Parathyroid adenoma (tissue), 2 donors: Measurements from ENCODE around the gene SNPH.

Experiments used
- H2AFZ ChIP-seq: fragments of 300-600 bp; sonication (generic); one replicate; pipeline ENCODE4 v1.7.0; 2017; ENCODE audit warnings: antibody characterized with exemption, mild to moderate bottlenecking
- H3K27ac ChIP-seq: fragments of 300-600 bp; sonication (generic); one replicate; pipeline ENCODE4 v1.7.0; 2017
- H3K27me3 ChIP-seq: fragments of 300-600 bp; sonication (generic); one replicate; pipeline ENCODE4 v1.7.0; 2017; ENCODE audit warnings: low read length; ENCODE audit not compliant: control insufficient read depth, insufficient read depth
- H3K36me3 ChIP-seq: fragments of 300-600 bp; sonication (generic); one replicate; pipeline ENCODE4 v1.7.0; 2017; ENCODE audit warnings: low read length; ENCODE audit not compliant: control insufficient read depth, insufficient read depth
- H3K4me1 ChIP-seq: fragments of 300-600 bp; sonication (generic); one replicate; pipeline ENCODE4 v1.7.0; 2017; ENCODE audit warnings: control low read depth
- H3K4me2 ChIP-seq: fragments of 300-600 bp; sonication (generic); one replicate; pipeline ENCODE4 v1.7.0; 2017; ENCODE audit warnings: low read length
- H3K4me3 ChIP-seq: fragments of 300-600 bp; sonication (generic); one replicate; pipeline ENCODE4 v1.7.0; 2017; ENCODE audit warnings: low read depth, low read length
- H3K79me2 ChIP-seq: fragments of 300-600 bp; sonication (generic); one replicate; pipeline ENCODE4 v1.7.0; 2017; ENCODE audit warnings: control low read depth
- H3K9ac ChIP-seq: fragments of 300-600 bp; sonication (generic); one replicate; pipeline ENCODE4 v1.7.0; 2017; ENCODE audit warnings: mild to moderate bottlenecking
- H3K9me3 ChIP-seq: fragments of 300-600 bp; sonication (generic); one replicate; pipeline ENCODE4 v1.7.0; 2017; ENCODE audit warnings: low read length; ENCODE audit not compliant: control insufficient read depth
- CTCF ChIP-seq: fragments of 300-600 bp; sonication (generic); IDR thresholded peaks from one replicate; pipeline ENCODE4 v1.7.0; 2017; ENCODE audit warnings: antibody characterized with exemption, mild to moderate bottlenecking
- donor health status: primary hyperparathyroidism.

SNPH gene

GRCh38 chr20:1296117-1296610 is 30.1 kb downstream of the SNPH start:
- no peak overlapping the region for H3K27ac ChIP-seq
- peaks cover 13% of the 10 kb centered on the region for H3K79me2 ChIP-seq
- TF ChIP-seq CTCF, result no peak
- no peak overlapping the region for H3K4me3 ChIP-seq
- no peak overlapping the region for H2AFZ ChIP-seq
- no peak overlapping the region for H3K4me2 ChIP-seq
- H3K9me3 ChIP-seq, result no peaks in the 10 kb centered on the region
- no peaks in the 10 kb centered on the region for H3K36me3 ChIP-seq
- peaks cover 3% of the 10 kb centered on the region for H3K4me1 ChIP-seq
- no peak overlapping the region for H3K9ac ChIP-seq
- no peaks in the 10 kb centered on the region for H3K27me3 ChIP-seq

- H3K4me1 ChIP-seq, result no peaks in the 10 kb centered on the region
- peaks cover 13% of the 10 kb centered on the region for H3K79me2 ChIP-seq
- H2AFZ ChIP-seq, result no peak overlapping the region
- no peak overlapping the region for H3K9ac ChIP-seq
- H3K9me3 ChIP-seq, result no peaks in the 10 kb centered on the region
- no peak overlapping the region for H3K4me2 ChIP-seq
- no peaks in the 10 kb centered on the region for H3K27me3 ChIP-seq
- H3K36me3 ChIP-seq, result no peaks in the 10 kb centered on the region
- H3K27ac ChIP-seq, result no peak overlapping the region
- TF ChIP-seq CTCF, result no peak
- no peak overlapping the region for H3K4me3 ChIP-seq
Measured at GRCh38 chr20:1296922-1297321, 30.8 kb downstream of the SNPH start.

DNA sequence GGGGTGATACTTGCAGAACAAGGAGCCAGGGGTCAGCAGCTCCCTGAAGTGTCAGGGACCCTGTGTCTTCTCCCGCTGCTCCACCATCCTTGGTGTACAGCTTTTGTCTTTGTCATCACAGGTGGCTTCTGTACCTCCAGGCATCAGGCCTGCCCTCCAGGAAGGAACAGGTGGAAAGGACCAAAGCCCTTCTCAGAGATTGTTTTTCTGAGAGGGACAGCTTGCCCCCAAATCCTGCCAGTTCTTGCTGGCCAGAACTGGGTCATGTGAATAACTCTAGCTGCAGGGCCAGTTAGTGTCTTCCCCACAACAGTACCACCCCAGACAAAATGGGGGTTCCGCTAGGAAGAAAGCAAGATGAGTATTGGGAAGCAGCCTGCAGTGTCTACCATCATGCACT is 31.4 kb downstream of the SNPH start:
- H3K9me3 ChIP-seq, result no peaks in the 10 kb centered on the region
- H3K9ac ChIP-seq, result no peak overlapping the region
- H3K4me3 ChIP-seq, result no peak overlapping the region
- no peak for TF ChIP-seq CTCF
- no peaks in the 10 kb centered on the region for H3K4me1 ChIP-seq
- H2AFZ ChIP-seq, result no peak overlapping the region
- no peaks in the 10 kb centered on the region for H3K27me3 ChIP-seq
- no peak overlapping the region for H3K4me2 ChIP-seq
- H3K27ac ChIP-seq, result no peak overlapping the region
- no peaks in the 10 kb centered on the region for H3K36me3 ChIP-seq
- peaks cover 13% of the 10 kb centered on the region for H3K79me2 ChIP-seq

DNA sequence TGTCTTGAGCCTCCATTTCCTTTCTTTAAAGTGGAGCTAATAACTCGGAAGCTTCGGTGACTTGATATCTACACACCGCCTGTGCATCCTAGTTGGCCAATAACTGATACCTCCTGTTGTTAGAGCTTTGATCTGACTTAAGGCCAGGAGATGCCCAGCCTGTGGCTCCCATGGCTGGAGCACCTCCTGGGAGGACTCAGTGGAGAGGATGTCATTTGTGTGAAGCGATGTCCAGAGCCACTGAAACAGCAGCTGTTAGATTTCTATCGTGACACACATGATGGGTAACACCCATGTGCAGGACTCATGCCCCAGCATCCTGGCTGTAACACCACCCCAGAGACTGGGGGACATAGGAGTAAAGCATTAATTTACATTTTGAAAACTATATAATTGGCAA is 32.1 kb downstream of the SNPH start:
- Histone ChIP-seq H3K9me3 (no peaks in the 10 kb centered on the region), H3K36me3 (no peaks in the 10 kb centered on the region), H3K4me3 (no peak overlapping the region), H2AFZ (no peak overlapping the region), H3K4me2 (no peak overlapping the region), H3K4me1 (no peaks in the 10 kb centered on the region), H3K79me2 (peaks cover 10% of the 10 kb centered on the region), H3K27me3 (no peaks in the 10 kb centered on the region), H3K27ac (no peak overlapping the region), H3K9ac (no peak overlapping the region)
- TF ChIP-seq CTCF, result no peak

DNA sequence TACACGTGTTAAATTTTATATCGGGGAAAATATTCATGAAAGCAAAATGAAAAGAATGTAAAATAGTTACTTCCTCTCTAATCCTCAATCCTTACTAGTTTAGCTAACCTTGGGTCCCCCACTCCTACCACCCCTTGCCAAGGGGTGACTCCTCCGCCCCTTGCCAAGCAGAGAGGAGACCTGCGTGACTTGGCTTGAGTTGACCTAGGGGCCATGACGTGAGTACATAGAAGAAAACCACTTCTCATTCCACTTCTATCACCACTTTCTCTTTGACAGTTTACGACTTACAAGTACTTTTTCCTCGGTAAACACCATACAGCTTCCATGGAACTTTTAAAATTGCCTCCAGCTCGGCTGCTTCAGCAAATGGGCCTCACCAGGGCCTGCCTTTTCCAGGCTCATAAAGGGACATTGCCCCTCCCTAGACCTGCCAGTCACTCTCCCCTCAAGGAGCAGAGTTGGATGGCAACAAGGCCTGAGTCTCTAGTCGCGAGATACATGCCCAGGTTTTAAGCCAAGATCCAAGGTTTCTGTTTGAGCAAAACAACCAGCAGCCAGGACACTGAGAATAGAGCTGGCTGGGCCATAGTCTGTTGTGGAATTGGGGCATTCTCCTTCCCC is 32.9 kb downstream of the SNPH start:
- Histone ChIP-seq H3K9ac (no peak overlapping the region), H3K4me2 (no peak overlapping the region), H3K9me3 (no peaks in the 10 kb centered on the region), H3K27me3 (no peaks in the 10 kb centered on the region), H3K36me3 (no peaks in the 10 kb centered on the region), H3K4me3 (no peak overlapping the region), H3K79me2 (peaks cover 3% of the 10 kb centered on the region), H3K4me1 (no peaks in the 10 kb centered on the region), H3K27ac (no peak overlapping the region), H2AFZ (no peak overlapping the region)
- TF ChIP-seq CTCF, result no peak
